Stimulated activated CD8-positive, alpha-beta memory T cell treated with anti-CD3 and anti-CD28 coated beads, Interleukin-2, amount 100 ng/mL, for 1 hour (primary cell): ENCODE results near the gene EHD3.
A peak's percentile ranks its signal among the peaks of the same experiment; 100 is the strongest.

Source experiments
- DNase-seq, 2 donors: peaks; one replicate each; pipeline ENCODE4 v3.0.0-alpha.2; 2020; ENCODE audit warnings: low read depth in 2 of 2

Gene EHD3

GRCh38 chr2:31233741-31234682 lies at the start of gene EHD3:
TSS of gene EHD3 (plus strand) at chr2:31234152. CDS start at chr2:31234622, 470 bp downstream.
- DNase-seq: peak; percentile 35 to 55

GRCh38 chr2:31187166-31187565 lies 46.8 kb upstream of the EHD3 start:
- no peak for DNase-seq

GRCh38 chr2:31188131-31188530 lies 45.8 kb upstream of the EHD3 start:
- no peak for DNase-seq

- DNase-seq: no peak
These were observed 44.8 kb upstream of the EHD3 start for GRCh38 chr2:31189141-31189540.

- no peak for DNase-seq
These were observed 43.8 kb upstream of the EHD3 start for GRCh38 chr2:31190188-31190587.

- DNase-seq: no peak
These were observed 42.0 kb upstream of the EHD3 start for GRCh38 chr2:31191931-31192330.

GRCh38 chr2:31192396-31192795 lies 41.6 kb upstream of the EHD3 start:
- DNase-seq: no peak

- no peak for DNase-seq
These were observed 41.0 kb upstream of the EHD3 start for GRCh38 chr2:31192851-31193392.

GRCh38 chr2:31193806-31194205 lies 40.1 kb upstream of the EHD3 start:
- DNase-seq: no peak

GRCh38 chr2:31196622-31197021 lies 37.3 kb upstream of the EHD3 start:
- DNase-seq: no peak

GRCh38 chr2:31197166-31197565 lies 36.8 kb upstream of the EHD3 start:
- no peak for DNase-seq

GRCh38 chr2:31197669-31198068 lies 36.3 kb upstream of the EHD3 start:
- DNase-seq: no peak

- DNase-seq: no peak
These were observed 34.7 kb upstream of the EHD3 start for GRCh38 chr2:31199206-31199605.

- DNase-seq: no peak
These were observed 33.0 kb upstream of the EHD3 start for GRCh38 chr2:31200972-31201371.

GRCh38 chr2:31202041-31202440 lies 31.9 kb upstream of the EHD3 start:
- DNase-seq: no peak

GRCh38 chr2:31202833-31203232 lies 31.1 kb upstream of the EHD3 start:
- no peak for DNase-seq

GRCh38 chr2:31203916-31204315 lies 30.0 kb upstream of the EHD3 start:
- no peak for DNase-seq

GRCh38 chr2:31204783-31205182 lies 29.2 kb upstream of the EHD3 start:
- no peak for DNase-seq

- DNase-seq: no peak
These were observed 28.8 kb upstream of the EHD3 start for GRCh38 chr2:31205186-31205585.

- DNase-seq: no peak
These were observed 28.3 kb upstream of the EHD3 start for GRCh38 chr2:31205613-31206012.

- DNase-seq: no peak
These were observed 26.2 kb upstream of the EHD3 start for GRCh38 chr2:31207790-31208189.

- no peak for DNase-seq
These were observed 25.7 kb upstream of the EHD3 start for GRCh38 chr2:31208240-31208639.
